Large intestine (tissue), 3 donors: ENCODE data around the gene CIPC. TPM values are rescaled to one million over a fixed set of nuclear protein-coding genes. Genes with fewer than 3 reads are reported as not detected.

ENCODE experiments used
- DNase-seq, 2 donors: peaks; one replicate each; pipeline versions ENCODE4 v3.0.0 to v3.0.0-alpha.2; 2013
- H3K27ac ChIP-seq: one replicate; pipeline ENCODE4 v1.5.1; 2013; ENCODE audit warnings: low read length
- H3K27me3 ChIP-seq: 2 replicates; pipeline ENCODE4 v1.6.1; 2013; ENCODE audit warnings: low read length; ENCODE audit not compliant: control insufficient read depth, insufficient read depth
- H3K36me3 ChIP-seq: 2 replicates; pipeline ENCODE4 v1.6.1; 2013; ENCODE audit warnings: low read length; ENCODE audit not compliant: control insufficient read depth, insufficient read depth
- H3K4me1 ChIP-seq: one replicate; pipeline ENCODE4 v1.6.1; 2013; ENCODE audit warnings: low read length; ENCODE audit not compliant: control insufficient read depth, insufficient read depth
- H3K4me3 ChIP-seq: one replicate; pipeline ENCODE4 v1.5.1; 2013; ENCODE audit warnings: low read length
- H3K9me3 ChIP-seq: one replicate; pipeline ENCODE4 v1.6.1; 2013; ENCODE audit warnings: mild to moderate bottlenecking, low read depth, low read length, moderate library complexity; ENCODE audit not compliant: control insufficient read depth
- WGBS: methylation state at CpG from one replicate; pipeline ENCODE4 v1.1.5; 2013; ENCODE audit warnings: low lambda C conversion rate; ENCODE audit not compliant: insufficient coverage; 5-methylcytosine and 5-hydroxymethylcytosine counted together
- polyA plus RNA-seq: library from polyadenylated mRNA; unstranded; fragments of 120-200 nt; gene quantifications from one replicate; pipeline ENCODE4 v1.2.1, GENCODE V29; 2013

CIPC gene
- polyA plus RNA-seq, 1 donor, result 22.0 TPM

- H3K9me3 ChIP-seq, result no peaks in the 10 kb centered on the region
- no peaks in the 10 kb centered on the region for H3K36me3 ChIP-seq
- H3K4me3 ChIP-seq, result no peak overlapping the region
- DNase-seq, result no peak
- peaks cover 54% of the 10 kb centered on the region for H3K27me3 ChIP-seq
- no peak overlapping the region for H3K27ac ChIP-seq
- no CpG with 5 or more reads among the region's 8 CpGs for WGBS
- peaks cover 34% of the 10 kb centered on the region for H3K4me1 ChIP-seq
Measured at GRCh38 chr14:77125823-77126325, 27.8 kb downstream of the CIPC start.

GRCh38 chr14:77126461-77126990, 28.5 kb downstream of the CIPC start:
- Histone ChIP-seq H3K36me3 (no peaks in the 10 kb centered on the region), H3K4me3 (no peak overlapping the region), H3K9me3 (no peaks in the 10 kb centered on the region), H3K4me1 (peaks cover 29% of the 10 kb centered on the region), H3K27me3 (peaks cover 56% of the 10 kb centered on the region), H3K27ac (no peak overlapping the region)
- WGBS, result no CpG with 5 or more reads among the region's 4 CpGs
- DNase-seq, result no peak

DNA sequence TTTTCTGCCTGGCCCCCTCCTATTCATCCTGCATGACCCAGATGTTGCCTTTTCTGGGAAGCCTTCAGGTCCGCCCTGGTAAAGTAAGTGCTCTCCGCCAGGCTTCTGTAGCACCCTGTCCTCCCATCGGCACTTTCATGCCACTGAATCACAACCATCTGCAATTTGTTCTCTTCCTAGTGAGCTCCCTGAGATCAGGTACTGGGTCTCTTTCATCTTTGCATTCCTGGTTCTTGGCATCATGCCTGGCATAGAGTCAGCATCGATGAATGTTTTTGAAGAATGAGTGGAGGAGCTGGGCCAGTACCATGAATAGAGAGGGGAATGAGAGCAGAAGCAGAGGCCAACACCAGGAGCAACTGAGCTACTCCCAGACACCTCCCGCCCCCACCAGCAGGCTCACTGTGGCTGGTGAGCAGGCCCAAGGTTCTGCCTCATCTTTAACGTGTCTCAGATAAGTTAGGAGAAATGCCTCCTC, 30.4 kb downstream of the CIPC start:
- Histone ChIP-seq H3K27ac (no peak overlapping the region), H3K4me3 (no peak overlapping the region), H3K4me1 (peaks cover 19% of the 10 kb centered on the region), H3K27me3 (peaks cover 69% of the 10 kb centered on the region), H3K9me3 (no peaks in the 10 kb centered on the region), H3K36me3 (no peaks in the 10 kb centered on the region)
- DNase-seq, result no peak
- WGBS, result 100% methylated on average over 1 of the region's 6 CpGs

DNA sequence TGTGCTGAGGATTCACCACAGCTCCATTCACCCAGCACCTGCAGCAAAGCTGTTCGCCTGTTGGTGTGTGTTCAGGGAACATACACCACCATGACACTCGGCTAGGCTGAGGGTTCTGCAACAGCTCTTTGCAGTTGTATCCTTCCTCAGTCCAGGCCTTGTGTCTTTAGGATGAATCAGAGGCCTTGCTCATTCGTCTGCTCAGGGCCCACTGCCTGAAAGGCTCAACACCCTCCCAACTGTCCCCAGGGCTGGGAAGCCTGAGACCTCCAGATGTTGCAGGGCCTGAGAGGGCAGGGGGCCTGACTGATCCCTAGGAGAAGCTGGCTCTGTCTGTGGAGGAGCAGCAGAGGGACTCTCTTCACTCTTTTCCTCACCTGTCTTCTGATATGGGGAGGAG, 32.3 kb downstream of the CIPC start:
- H3K27me3 ChIP-seq, result peaks cover 74% of the 10 kb centered on the region
- no peaks in the 10 kb centered on the region for H3K9me3 ChIP-seq
- DNase-seq, result no peak
- no peak overlapping the region for H3K27ac ChIP-seq
- no peak overlapping the region for H3K4me3 ChIP-seq
- peaks cover 2% of the 10 kb centered on the region for H3K4me1 ChIP-seq
- no CpG with 5 or more reads among the region's 3 CpGs for WGBS
- H3K36me3 ChIP-seq, result no peaks in the 10 kb centered on the region

DNA sequence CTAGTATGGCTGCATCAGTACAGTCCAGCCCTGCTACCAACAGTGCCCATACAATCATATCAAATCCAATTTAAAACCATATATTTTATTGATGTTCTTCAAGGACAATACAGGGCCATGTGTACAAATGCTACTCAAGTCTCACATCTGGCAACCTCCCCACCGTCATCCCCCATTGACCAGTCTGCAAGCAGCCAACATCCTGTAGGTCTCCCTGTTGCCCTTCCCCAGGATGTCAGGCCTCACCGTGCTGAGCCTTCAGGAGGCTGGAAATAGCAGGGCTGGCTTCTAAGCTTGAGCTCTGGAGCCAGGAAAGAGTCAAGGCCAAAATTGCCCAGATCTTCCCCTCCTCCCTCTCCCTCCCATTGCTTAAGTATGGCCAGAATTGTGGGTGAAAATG, 33.1 kb downstream of the CIPC start:
- no CpG with 5 or more reads among the region's 2 CpGs for WGBS
- H3K4me3 ChIP-seq, result no peak overlapping the region
- no peaks in the 10 kb centered on the region for H3K4me1 ChIP-seq
- no peak overlapping the region for H3K27ac ChIP-seq
- no peak for DNase-seq
- H3K9me3 ChIP-seq, result no peaks in the 10 kb centered on the region
- H3K36me3 ChIP-seq, result no peaks in the 10 kb centered on the region
- peaks cover 70% of the 10 kb centered on the region for H3K27me3 ChIP-seq

GRCh38 chr14:77131871-77132486, 33.9 kb downstream of the CIPC start:
- no CpG with 5 or more reads among the region's 5 CpGs for WGBS
- H3K27me3 ChIP-seq, result peaks cover 69% of the 10 kb centered on the region
- no peak for DNase-seq
- no peaks in the 10 kb centered on the region for H3K4me1 ChIP-seq
- no peaks in the 10 kb centered on the region for H3K9me3 ChIP-seq
- H3K36me3 ChIP-seq, result no peaks in the 10 kb centered on the region
- H3K27ac ChIP-seq, result no peak overlapping the region
- no peak overlapping the region for H3K4me3 ChIP-seq

DNA sequence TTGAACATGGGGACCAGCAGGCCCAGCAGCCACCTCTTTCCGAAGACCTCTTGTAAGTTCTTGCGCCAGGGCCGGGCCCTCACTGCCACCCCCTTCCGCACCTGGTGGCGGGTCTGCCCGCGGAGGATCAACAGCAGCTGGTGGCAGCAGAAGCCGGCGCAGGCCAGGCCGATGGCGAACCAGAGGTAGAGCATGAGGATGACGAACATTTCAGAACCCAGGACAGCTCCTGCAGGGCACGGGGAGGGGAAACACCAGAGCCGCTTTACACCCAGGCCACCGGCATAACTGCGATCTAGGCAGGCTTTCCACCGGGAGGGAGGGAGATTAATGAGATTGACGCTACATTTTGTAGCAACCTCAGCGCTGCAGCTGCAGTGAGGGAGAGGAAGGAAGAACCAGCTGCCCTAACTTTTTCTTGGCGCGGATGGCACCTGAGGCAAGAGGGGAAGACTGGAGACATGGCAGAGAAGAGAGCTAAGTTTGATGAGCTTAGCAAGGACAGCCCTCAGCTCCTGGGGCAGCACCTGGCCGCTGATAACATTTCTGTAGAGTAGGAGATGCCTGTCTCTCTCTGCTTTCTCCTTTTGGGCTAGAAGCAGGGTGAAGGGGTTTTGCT, 35.8 kb downstream of the CIPC start:
- no peaks in the 10 kb centered on the region for H3K4me1 ChIP-seq
- no CpG with 5 or more reads among the region's 22 CpGs for WGBS
- no peaks in the 10 kb centered on the region for H3K36me3 ChIP-seq
- no peak overlapping the region for H3K4me3 ChIP-seq
- peak; percentile 45 to 70 for DNase-seq
- H3K27ac ChIP-seq, result no peak overlapping the region
- peaks cover 69% of the 10 kb centered on the region for H3K27me3 ChIP-seq
- H3K9me3 ChIP-seq, result no peaks in the 10 kb centered on the region

GRCh38 chr14:77139022-77139421, 41.0 kb downstream of the CIPC start:
- DNase-seq, result no peak
- no peak overlapping the region for H3K4me3 ChIP-seq
- H3K36me3 ChIP-seq, result no peaks in the 10 kb centered on the region
- WGBS, result no CpG with 5 or more reads among the region's 15 CpGs
- H3K27me3 ChIP-seq, result peaks cover 85% of the 10 kb centered on the region
- H3K27ac ChIP-seq, result no peak overlapping the region
- peaks cover 6% of the 10 kb centered on the region for H3K9me3 ChIP-seq
- H3K4me1 ChIP-seq, result no peaks in the 10 kb centered on the region

DNA sequence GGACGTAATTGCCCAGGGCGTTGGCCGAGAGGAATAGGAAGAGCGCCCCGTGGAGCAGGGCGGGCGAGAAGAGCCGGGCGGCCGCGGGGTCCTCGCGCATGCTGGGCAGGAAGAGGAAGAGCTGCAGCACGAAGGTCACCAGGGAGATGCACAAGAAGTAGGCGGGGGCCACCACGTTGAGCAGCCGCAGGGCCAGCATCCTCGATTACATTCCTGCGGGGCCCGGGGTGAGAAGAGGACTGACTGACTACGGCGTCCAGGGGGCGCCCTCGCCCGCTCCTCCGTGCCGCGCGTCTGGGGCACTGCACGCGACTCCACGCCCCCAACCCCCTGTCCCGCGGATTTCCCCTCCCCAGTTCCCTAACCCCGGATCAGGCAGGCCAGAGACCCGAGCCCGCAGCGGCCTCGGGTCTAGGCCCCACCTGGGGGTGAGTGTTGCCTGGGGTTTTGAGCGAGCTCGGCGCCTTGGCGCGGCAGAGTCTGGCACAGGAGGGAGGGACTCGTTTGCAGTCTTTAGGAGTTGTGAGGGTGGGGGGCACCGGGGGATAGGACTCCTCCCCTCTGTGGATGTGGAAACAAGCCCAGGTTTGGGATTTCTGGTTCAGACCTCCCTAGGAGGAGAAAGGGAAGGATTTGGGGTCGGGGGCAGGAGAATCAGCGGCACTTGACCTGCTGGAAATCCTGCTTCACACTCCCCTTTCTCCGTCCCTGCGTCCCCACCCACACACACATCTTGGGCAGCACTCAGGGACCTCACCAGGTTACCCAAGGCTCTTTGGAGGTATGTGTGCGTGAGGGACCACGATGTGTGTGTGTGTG, 41.7 kb downstream of the CIPC start:
- DNase-seq, result no peak
- Histone ChIP-seq H3K9me3 (peaks cover 6% of the 10 kb centered on the region), H3K27me3 (peaks cover 85% of the 10 kb centered on the region), H3K36me3 (no peaks in the 10 kb centered on the region), H3K27ac (no peak overlapping the region), H3K4me3 (no peak overlapping the region), H3K4me1 (no peaks in the 10 kb centered on the region)
- no CpG with 5 or more reads among the region's 52 CpGs for WGBS
